Testis (tissue), 2 donors: Measurements from ENCODE around the gene SPRED3.

Source experiments
- POLR2A ChIP-seq: fragments of 450-650 bp; IDR thresholded peaks from one replicate; pipeline ENCODE4 v1.6.1; 2017; ENCODE audit warnings: antibody characterized with exemption, mild to moderate bottlenecking, moderate library complexity
- TF ChIP-seq, protein P1 (sequence below), 3 experiments: fragments of 450-650 bp in 2 of 3; fragments of 200-600 bp in 1 of 3; sonication (generic) in 1 of 3; IDR thresholded peaks; one replicate each; pipeline ENCODE4 v1.5.1; 2016 to 2019; ENCODE audit warnings: antibody characterized with exemption in 3 of 3, mild to moderate bottlenecking in 2 of 3, moderate library complexity in 1 of 3

DNA sequence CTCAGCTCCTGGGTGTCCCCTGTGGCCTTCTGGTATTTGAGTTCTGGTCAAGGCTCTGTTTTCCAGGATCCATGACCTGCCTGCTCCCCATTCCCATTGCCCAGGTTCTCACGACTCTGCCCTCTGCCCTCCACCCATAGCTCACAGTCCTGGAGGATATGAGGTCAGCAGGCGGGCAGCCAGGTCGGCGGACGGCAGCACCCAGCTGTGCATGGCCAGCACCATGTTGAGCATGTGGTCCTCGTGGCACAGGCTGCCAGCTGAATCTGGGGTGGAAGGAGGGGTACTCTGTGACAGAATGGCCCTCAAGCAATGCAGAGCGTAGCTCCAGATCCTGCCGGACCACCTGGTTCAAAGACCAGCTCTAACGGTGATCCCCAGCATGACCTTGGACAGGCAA is 32.4 kb downstream of the SPRED3 start:
- TF ChIP-seq POLR2A, result no peak
- TF ChIP-seq, protein P1, sequence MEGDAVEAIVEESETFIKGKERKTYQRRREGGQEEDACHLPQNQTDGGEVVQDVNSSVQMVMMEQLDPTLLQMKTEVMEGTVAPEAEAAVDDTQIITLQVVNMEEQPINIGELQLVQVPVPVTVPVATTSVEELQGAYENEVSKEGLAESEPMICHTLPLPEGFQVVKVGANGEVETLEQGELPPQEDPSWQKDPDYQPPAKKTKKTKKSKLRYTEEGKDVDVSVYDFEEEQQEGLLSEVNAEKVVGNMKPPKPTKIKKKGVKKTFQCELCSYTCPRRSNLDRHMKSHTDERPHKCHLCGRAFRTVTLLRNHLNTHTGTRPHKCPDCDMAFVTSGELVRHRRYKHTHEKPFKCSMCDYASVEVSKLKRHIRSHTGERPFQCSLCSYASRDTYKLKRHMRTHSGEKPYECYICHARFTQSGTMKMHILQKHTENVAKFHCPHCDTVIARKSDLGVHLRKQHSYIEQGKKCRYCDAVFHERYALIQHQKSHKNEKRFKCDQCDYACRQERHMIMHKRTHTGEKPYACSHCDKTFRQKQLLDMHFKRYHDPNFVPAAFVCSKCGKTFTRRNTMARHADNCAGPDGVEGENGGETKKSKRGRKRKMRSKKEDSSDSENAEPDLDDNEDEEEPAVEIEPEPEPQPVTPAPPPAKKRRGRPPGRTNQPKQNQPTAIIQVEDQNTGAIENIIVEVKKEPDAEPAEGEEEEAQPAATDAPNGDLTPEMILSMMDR (IDR thresholded peaks at IDR 0.05), result no peak
